RPMI7951 (cell line): ENCODE data around the gene PCDHA6. TPM values are rescaled to one million over a fixed set of nuclear protein-coding genes. Genes with fewer than 3 reads are reported as not detected.
"Not testable (repeated sequence)": the region's sequence is repeated elsewhere in the genome, so short reads cannot be mapped to it uniquely, and the experiment has no call there.

Source experiments
- DNase-seq: peaks from one replicate; pipeline ENCODE4 v3.0.0-alpha.2; 2012; ENCODE audit warnings: low read depth
- total RNA-seq: library from RNA; depleted of rRNA; stranded (reverse); fragments of >200 nt; shearing (Covaris generic); gene quantifications from 2 replicates; pipeline ENCODE4 v1.2.3, GENCODE V29; 2014

Gene PCDHA6
- total RNA-seq, 1 experiment from 2014 or later, result 0.12 TPM

DNA sequence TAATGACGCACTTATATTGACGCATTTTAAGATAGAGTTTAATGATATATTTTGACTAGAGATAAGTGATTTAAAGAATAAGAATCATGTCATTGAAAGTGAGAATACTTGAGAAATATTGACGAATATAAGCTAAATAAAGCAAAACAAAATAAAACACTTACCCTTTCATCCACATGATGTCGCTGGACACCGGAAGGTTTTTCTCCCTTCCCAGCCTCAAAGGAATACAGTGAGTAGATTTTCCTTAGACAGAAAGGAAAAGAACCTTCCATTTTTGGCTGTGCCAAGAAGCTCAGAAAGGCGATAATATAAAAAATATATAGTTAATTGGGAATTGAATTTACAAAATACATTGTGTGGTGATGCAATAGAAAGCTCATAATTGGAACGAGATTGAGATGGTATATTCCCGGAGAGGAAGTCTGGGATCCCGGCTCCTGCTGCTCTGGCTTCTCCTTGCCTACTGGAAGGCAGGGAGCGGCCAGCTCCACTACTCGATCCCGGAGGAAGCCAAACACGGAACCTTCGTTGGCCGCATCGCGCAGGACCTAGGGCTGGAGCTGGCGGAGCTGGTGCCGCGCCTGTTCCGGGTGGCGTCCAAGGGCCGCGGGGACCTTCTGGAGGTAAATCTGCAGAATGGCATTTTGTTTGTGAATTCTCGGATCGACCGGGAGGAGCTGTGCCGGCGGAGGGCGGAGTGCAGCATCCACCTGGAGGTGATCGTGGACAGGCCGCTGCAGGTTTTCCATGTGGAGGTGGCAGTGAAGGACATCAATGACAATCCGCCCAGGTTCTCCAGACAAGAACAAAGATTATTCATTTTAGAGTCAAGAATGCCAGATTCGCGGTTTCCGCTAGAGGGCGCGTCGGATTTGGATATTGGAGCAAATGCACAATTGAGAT, 6.1 kb upstream of the PCDHA6 start, which contains the start of gene PCDHA5:
Gene PCDHA5, plus strand, starts transcription at position 239 of the 906 bp plus-strand sequence.
- DNase-seq, result peak; percentile 17

DNA sequence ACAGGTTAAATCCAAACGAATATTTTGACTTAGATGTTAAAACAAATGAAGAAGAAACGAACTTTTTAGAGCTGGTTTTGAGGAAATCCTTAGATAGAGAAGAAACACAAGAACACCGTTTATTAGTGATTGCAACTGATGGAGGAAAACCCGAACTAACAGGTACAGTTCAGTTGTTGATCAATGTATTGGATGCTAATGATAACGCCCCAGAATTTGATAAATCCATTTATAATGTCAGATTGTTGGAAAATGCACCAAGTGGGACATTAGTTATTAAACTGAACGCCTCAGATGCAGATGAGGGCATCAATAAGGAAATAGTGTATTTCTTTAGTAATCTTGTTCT, 5.5 kb upstream of the PCDHA6 start:
- no peak for DNase-seq

DNA sequence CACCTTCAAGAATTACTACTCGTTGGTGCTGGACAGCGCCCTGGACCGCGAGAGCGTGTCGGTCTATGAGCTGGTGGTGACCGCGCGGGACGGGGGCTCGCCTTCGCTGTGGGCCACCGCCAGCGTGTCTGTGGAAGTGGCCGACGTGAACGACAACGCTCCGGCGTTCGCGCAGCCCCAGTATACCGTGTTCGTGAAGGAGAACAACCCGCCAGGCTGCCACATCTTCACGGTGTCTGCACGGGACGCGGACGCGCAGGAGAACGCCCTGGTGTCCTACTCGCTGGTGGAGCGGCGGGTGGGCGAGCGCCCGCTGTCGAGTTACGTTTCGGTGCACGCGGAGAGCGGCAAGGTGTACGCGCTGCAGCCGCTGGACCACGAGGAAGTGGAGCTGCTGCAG, 4.8 kb upstream of the PCDHA6 start:
- not testable (repeated sequence) for DNase-seq

DNA sequence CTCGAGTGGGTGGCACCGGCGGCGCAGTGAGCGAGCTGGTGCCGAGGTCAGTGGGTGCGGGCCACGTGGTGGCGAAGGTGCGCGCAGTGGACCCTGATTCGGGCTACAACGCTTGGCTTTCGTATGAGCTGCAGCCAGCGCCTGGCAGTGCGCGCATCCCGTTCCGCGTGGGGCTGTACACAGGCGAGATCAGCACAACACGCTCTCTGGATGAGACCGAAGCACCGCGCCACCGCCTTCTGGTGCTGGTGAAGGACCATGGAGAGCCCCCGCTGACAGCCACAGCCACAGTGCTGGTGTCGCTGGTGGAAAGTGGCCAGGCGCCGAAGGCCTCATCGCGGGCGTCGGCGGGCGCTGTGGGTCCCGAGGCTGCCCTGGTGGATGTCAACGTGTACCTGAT, 4.3 kb upstream of the PCDHA6 start:
- no peak for DNase-seq

DNA sequence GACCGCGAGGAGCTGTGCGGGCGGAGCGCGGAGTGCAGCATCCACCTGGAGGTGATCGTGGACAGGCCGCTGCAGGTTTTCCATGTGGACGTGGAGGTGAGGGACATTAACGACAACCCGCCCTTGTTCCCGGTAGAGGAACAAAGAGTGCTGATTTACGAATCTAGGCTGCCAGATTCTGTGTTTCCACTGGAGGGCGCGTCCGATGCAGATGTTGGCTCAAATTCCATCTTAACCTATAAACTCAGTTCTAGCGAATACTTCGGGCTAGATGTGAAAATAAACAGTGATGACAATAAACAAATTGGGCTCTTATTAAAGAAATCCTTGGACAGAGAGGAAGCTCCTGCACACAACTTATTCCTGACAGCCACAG, 590 bp downstream of the PCDHA6 start:
- DNase-seq, result no peak

DNA sequence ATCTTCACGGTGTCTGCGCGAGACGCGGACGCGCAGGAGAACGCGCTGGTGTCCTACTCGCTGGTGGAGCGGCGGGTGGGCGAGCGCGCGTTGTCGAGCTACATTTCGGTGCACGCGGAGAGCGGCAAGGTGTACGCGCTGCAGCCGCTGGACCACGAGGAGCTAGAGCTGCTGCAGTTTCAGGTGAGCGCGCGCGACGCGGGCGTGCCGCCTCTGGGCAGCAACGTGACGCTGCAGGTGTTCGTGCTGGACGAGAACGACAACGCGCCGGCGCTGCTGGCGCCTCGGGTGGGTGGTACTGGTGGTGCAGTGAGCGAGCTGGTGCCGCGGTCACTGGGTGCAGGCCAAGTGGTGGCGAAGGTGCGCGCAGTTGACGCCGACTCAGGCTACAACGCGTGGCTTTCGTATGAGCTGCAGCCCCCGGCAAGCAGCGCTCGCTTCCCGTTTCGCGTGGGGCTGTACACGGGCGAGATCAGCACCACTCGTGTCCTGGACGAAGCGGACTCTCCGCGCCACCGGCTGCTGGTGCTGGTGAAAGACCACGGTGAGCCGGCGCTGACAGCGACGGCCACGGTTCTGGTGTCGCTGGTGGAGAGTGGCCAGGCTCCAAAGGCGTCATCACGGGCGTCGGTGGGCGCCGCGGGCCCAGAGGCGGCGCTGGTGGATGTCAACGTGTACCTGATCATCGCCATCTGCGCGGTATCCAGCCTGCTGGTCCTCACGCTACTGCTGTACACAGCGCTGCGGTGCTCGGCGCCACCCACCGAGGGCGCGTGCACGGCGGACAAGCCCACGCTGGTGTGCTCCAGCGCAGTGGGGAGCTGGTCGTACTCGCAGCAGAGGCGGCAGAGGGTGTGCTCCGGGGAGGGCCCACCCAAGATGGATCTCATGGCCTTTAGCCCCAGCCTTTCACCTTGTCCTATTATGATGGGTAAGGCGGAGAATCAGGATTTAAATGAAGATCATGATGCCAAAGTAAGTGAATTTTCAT, 2.0 kb downstream of the PCDHA6 start:
- not testable (repeated sequence) for DNase-seq

DNA sequence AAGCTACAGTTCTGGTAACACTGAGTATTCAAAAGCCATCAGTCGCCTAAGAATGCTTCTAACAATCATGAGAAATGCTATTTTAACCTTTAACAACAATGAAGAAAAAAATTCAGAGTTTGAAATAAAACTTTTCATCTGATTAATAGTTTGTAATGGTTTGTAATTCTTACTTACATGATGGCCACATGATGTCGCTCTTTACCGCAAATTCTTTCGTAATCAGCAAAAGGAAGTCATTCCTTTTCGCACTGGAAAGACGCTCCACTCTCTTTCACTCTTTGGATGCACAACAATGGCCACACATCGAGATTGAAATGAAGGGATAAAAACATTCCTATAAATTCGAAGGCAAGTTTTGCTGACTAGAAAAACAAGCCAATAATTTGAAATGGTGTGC, 6.2 kb downstream of the PCDHA6 start, which contains the start of gene PCDHA7:
Gene PCDHA7, plus strand, starts transcription at position 277 of the 400 bp plus-strand sequence. Its CDS starts 115 bp downstream, at position 392.
- DNase-seq, result peak; percentile 62

DNA sequence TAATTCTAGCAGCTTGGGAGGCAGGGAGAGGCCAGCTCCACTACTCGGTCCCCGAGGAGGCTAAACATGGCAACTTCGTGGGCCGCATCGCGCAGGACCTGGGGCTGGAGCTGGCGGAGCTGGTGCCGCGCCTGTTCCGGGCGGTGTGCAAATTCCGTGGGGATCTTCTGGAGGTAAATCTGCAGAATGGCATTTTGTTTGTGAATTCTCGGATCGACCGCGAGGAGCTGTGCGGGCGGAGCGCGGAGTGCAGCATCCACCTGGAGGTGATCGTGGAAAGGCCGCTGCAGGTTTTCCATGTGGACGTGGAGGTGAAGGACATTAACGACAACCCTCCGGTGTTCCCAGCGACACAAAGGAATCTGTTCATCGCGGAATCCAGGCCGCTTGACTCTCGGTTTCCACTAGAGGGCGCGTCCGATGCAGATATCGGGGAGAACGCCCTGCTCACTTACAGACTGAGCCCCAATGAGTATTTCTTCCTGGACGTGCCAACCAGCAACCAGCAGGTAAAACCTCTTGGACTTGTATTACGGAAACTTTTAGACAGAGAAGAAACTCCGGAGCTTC, 6.8 kb downstream of the PCDHA6 start:
- not testable (repeated sequence) for DNase-seq

DNA sequence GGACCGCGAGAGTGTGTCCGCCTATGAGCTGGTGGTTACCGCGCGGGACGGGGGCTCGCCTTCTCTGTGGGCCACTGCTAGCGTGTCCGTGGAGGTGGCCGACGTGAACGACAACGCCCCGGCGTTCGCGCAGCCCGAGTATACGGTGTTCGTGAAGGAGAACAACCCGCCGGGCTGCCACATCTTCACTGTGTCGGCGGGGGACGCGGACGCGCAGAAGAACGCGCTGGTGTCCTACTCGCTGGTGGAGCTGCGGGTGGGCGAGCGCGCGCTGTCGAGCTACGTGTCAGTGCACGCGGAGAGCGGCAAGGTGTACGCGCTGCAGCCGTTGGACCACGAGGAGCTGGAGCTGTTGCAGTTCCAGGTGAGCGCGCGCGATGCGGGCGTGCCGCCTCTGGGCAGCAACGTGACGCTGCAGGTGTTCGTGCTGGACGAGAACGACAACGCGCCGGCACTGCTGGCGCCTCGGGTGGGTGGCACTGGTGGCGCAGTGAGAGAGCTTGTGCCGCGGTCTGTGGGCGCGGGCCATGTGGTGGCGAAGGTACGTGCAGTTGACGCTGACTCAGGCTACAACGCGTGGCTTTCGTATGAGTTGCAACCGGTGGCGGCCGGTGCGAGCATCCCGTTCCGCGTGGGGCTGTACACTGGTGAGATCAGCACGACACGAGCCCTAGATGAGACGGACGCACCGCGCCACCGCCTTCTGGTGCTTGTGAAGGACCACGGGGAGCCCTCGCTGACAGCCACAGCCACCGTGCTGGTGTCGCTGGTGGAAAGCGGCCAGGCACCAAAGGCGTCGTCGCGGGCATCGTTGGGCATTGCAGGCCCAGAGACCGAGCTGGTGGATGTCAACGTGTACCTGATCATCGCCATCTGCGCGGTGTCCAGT, 8.1 kb downstream of the PCDHA6 start:
- no peak for DNase-seq

DNA sequence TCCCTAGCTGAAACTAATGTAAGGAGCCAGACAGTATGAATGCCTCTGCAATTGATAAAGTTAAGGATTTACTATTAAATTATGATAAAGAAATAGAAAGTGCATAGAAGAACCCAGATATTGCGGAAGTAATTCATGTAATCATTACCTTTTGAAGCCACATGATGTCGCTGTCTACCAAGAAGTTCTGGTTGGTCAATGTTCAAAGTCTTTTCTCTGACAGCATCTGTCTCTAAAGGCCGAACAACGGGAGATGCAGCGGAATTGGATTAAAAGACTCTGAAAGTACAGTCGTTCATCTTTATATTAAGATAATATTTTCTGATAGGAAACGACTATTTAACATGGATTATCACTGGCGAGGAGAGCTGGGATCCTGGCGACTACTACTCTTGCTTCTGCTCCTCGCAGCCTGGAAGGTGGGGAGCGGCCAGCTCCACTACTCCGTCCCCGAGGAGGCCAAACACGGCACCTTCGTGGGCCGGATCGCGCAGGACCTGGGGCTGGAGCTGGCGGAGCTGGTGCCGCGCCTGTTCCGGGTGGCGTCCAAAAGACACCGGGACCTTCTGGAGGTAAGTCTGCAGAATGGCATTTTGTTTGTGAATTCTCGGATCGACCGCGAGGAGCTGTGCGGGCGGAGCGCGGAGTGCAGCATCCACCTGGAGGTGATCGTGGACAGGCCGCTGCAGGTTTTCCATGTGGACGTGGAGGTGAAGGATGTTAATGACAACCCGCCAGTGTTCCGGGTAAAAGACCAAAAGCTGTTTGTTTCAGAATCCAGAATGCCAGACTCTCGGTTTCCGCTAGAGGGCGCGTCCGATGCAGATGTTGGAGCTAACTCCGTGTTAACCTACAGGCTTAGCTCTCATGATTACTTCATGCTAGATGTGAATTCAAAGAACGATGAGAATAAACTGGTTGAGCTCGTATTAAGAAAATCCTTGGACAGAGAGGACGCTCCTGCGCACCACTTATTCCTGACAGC, 13.5 kb downstream of the PCDHA6 start, which contains the start of gene PCDHA8:
Gene PCDHA8, plus strand, starts transcription at position 210 of the 985 bp plus-strand sequence. Its CDS starts 135 bp downstream, at position 345.
- peak; percentile 34 for DNase-seq

DNA sequence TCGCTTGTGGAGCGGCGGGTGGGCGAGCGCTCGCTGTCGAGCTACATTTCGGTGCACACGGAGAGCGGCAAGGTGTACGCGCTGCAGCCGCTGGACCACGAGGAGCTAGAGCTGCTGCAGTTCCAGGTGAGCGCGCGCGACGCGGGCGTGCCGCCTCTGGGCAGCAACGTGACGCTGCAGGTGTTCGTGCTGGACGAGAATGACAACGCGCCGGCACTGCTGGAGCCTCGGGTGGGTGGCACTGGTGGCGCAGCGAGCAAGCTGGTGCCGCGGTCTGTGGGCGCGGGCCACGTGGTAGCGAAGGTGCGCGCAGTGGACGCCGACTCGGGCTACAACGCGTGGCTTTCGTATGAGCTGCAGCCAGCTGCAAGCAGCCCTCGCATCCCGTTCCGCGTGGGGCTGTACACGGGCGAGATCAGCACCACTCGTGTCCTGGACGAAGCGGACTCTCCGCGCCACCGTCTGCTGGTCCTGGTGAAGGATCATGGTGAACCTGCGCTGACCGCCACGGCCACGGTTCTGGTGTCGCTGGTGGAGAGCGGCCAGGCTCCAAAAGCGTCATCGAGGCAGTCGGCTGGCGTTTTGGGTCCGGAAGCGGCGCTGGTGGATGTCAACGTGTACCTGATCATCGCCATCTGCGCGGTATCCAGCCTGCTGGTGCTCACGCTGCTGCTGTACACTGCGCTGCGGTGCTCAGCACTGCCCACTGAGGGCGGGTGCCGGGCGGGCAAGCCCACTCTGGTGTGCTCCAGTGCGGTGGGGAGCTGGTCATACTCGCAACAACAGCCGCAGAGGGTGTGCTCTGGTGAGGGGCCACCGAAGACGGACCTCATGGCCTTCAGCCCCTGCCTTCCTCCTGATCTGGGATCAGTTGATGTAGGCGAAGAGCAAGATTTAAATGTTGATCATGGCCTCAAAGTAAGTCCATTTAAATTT, 15.3 kb downstream of the PCDHA6 start:
- DNase-seq, result no peak

DNA sequence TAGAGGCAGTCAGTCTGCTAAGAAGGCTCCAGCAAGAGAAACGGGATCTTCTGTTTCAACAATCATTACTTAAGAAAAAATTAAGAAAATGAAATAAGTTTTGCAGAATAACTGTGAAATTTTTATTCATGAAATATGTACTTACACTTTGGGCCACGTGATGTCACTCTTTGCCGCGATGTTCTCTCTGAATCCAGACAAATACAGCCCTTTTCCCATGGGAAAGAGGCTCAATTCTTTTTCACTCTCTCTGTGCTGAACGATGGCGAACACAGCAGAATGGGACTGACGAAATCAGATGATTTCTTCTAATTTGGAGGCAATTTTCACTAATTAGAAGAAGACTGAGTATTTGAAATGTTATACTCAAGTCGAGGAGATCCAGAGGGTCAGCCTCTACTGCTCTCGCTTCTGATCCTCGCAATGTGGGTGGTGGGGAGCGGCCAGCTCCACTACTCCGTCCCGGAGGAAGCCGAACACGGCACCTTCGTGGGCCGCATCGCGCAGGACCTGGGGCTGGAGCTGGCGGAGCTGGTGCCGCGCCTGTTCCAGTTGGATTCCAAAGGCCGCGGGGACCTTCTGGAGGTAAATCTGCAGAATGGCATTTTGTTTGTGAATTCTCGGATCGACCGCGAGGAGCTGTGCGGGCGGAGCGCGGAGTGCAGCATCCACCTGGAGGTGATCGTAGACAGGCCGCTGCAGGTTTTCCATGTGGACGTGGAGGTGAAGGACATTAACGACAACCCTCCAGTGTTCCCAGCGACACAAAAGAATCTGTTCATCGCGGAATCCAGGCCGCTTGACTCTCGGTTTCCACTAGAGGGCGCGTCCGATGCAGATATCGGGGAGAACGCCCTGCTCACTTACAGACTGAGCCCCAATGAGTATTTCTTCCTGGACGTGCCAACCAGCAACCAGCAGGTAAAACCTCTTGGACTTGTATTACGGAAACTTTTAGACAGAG, 20.7 kb downstream of the PCDHA6 start, which contains the start of gene PCDHA9:
Gene PCDHA9, plus strand, starts transcription at position 244 of the 964 bp plus-strand sequence. Its CDS starts 114 bp downstream, at position 358.
- DNase-seq, result not testable (repeated sequence)

DNA sequence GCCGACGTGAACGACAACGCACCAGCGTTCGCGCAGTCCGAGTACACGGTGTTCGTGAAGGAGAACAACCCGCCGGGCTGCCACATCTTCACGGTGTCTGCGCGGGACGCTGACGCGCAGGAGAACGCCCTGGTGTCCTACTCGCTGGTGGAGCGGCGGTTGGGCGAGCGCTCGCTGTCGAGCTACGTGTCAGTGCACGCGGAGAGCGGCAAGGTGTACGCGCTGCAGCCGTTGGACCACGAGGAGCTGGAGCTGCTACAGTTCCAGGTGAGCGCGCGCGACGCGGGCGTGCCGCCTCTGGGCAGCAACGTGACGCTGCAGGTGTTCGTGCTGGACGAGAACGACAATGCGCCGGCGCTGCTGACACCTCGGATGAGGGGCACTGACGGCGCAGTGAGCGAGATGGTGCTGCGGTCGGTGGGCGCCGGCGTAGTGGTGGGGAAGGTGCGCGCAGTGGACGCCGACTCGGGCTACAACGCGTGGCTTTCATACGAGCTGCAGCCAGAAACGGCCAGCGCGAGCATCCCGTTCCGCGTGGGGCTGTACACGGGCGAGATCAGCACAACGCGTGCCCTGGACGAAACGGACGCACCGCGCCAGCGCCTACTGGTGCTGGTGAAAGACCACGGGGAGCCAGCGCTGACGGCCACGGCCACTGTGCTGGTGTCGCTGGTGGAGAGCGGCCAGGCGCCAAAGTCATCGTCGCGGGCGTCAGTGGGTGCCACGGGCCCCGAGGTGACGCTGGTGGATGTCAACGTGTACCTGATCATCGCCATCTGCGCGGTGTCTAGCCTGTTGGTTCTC, 22.3 kb downstream of the PCDHA6 start:
- DNase-seq, result not testable (repeated sequence)

DNA sequence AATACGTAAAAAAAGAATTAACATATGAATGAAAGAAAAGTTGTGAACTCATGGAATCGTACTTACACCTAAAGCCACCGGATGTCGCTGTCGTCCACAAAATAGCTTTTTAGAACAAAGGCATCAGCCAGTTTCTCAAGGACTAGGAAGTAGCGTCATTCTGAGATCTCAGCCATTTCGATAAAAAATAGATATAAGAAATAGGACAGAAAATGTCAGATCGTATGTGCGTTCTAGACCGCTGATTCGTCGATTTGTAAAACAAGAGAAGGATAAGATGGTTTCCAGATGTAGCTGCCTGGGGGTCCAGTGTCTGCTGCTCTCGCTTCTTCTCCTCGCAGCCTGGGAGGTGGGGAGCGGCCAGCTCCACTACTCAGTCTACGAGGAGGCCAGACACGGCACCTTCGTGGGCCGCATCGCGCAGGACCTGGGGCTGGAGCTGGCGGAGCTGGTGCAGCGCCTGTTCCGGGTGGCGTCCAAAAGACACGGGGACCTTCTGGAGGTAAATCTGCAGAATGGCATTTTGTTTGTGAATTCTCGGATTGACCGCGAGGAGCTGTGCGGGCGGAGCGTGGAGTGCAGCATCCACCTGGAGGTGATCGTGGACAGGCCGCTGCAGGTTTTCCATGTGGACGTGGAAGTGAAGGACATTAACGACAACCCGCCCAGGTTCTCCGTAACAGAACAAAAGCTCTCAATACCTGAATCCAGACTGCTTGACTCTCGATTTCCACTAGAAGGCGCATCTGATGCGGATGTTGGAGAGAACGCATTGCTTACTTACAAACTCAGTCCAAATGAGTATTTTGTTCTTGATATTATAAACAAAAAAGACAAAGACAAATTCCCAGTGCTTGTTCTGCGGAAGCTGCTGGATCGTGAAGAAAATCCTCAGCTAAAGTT, 28.3 kb downstream of the PCDHA6 start, which contains the start of gene PCDHA10:
Gene PCDHA10, plus strand, starts transcription at position 126 of the 903 bp plus-strand sequence. Its CDS starts 152 bp downstream, at position 278.
- DNase-seq, result no peak
